GM21825 (cell line): ENCODE measurements around the gene ARHGAP25.

Experiments used
- ATAC-seq: cut with Tn5 transposase; IDR thresholded peaks from one replicate; pipeline ENCODE4 v1.9.1; 2021; ENCODE audit warnings: mild to moderate bottlenecking, moderate library complexity; ENCODE audit not compliant: unreplicated experiment

The ARHGAP25 gene

DNA sequence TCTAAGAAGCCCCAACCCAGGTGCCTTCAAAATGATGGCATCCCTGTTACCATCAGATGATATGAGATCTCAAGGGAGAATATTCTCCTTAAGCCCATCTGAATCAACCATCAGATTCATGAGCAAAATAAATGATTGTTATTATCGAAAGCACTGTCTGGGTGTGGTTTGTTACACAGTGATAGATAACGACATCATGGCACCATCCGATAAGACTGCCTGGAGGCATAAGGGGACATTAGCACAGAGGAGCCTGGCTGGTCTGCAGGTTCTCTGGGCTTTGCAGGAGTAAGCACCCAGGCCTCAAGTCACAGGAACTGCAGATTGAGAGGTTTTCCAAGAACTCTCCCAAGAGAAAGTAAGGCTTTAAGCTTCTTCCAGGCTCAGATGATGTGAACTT, 120.9 kb downstream of the ARHGAP25 start:
- ATAC-seq = no peak

DNA sequence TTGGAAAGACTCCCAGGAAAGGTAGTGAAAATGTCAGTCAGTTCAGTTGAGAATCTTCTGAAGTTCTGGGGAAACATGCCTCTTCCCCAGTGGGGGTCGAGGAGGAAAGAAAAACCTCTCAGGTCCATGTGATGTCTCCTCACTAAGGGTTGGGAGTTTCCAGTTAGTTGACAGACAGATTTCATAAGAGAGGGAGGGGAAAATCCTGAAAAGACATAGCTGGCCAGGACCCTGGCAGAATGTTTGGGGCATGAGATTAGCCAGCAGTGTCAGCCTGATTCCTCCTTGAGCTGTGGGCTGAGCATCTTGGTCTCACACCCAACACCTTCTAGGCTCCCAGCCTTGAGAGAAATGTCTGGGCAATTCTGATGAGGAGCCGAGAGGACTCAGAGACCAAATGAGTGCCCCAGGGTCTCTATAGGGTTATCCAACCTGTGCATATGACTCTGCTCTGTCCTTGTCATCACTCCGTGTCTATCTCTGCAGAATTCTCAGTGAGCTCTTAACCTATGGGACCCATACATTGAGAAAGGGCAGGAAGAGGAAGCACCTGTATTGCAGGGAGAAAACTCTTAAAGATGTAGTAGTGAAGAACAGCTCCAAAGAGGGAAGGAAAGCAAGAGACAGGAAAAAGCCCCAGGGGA, 122.7 kb downstream of the ARHGAP25 start:
- no peak for ATAC-seq

DNA sequence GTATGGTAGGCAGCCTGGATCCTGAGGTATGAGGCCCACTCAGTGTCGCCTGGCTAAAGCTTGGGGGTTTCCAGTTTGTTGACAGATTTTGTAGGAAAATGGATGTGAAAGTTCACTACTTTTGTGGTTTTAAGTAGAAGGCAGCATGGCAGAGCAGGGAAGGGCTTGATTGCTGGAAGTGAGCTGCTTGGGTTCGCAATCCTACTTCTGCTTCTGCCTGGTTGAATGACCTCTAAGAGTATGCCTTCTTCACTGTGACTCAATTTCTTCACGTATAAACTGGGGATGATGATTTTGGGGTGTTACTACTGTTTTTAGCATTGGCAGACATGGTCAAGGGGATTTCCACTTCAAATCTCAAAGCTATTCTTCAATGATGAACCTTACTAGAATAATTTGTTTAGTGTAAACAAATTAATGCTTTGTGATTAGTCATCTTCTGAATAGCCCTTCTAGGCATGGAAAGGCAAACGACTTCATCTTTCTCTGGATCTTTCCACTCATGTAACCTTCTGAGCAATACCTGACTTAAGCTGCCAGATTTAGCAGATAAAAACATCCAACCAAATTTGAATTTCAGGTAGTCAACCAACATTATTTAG, 123.3 kb downstream of the ARHGAP25 start:
- no peak for ATAC-seq

DNA sequence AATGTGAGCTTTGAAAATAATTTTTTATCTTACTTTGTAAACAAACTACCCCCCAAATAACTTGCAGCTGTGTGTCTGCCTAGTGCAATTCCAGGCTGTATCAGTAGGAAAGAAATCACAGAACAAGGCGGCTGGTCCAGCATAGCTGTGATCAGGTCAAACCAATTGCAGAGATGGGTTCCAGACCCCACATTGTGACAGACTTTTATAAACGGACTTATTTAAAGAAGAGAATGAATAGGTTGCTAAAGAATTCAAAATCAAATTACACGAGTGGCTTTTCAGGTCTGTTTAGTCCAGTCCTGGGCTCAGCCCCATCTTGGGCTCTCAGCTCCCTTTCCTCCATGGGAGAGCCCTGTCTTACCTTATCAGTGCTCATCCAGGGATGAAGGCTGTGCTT, 125.5 kb downstream of the ARHGAP25 start:
- ATAC-seq = no peak

DNA sequence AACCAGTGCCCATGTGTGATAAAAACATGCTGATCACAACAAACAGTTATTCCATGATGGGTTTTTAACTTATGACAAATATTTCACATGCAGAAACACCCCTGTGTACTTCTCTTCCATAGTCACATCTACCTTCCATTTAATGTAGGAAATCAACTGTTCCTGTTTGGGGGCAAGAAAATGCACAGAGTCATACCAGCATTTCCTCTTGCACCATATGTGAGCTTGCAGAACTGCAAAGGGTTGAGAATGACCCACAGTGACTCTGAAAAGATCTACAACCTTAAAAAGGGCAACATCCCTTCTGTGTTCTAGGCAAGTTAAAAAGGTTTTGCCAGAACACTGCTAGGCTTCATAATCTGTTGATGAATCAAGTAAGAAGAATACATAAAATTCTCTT, 126.7 kb downstream of the ARHGAP25 start:
- no peak for ATAC-seq

DNA sequence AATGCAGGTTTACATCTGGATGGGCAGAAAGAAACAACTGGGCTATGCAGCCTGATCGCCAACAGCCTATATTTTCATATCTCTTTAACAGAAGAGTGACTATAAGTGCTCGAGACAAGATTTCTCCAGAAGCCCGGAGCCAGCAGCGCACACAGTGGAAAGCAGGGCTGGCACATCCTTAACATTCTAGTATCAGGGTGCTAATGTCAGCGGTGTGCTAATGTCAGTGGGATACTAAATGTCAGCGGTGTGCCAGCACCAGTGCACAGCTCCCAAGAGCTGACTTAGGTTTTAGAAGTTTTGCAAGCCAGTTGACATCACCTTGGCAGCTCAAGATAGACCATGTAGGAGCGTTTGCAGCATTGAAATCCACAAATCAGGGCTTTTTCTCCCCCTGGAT, 128.3 kb downstream of the ARHGAP25 start:
- no peak for ATAC-seq

DNA sequence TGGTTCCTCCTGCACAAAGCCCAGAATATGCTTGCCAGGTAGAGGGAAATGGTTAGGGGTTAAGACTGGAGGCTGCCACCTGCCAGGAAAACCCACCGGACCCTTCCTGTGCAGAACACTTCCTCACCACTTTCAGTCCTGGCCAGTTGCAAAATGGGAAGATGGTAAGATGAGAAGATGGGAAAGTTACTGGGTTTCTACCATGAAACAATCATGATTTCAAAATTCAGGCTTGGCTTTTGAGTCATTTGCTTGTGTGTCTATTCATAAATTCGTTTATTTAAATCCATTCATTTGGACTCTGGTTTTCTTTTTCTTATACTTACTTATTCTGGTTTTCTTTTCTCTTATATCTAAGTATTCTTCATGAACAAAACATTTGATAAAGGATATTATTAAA, 129.4 kb downstream of the ARHGAP25 start:
- ATAC-seq = no peak

DNA sequence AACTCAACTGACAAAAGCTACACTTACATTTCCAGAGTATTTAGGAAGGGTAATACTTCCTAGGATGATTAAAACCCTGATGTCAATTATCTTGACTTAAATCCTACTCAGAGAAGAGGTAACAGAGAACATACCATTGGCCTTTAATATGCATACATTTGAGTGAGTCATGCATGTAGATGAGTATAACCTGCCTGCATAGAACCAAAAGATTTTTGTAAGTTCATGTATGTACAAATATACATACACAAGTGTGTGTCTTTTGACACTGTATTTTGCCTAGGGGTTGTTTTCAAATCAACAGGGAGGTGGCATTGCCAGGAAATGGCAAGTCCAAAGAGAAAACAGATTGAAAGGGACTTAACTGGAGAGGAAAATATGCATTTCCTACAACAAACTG, 130.5 kb downstream of the ARHGAP25 start:
- no peak for ATAC-seq

DNA sequence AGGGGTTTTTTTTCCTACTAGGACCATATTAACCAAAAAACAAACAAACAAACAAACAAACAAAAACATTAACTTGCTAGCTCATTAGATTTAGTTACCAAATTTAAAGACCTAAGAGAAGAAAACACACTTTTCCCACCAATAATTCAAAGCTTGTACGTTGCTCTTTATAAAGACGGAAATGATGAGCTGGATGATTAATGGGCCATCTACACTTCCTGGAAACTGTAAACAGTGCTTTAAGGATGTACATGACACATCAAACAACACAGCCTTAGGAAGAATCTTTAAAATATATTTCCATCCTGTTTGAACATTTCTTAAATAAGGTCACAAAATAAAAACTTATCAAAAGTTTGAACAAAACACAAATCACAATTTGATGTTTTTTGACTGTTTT, 135.6 kb downstream of the ARHGAP25 start:
- ATAC-seq = no peak

DNA sequence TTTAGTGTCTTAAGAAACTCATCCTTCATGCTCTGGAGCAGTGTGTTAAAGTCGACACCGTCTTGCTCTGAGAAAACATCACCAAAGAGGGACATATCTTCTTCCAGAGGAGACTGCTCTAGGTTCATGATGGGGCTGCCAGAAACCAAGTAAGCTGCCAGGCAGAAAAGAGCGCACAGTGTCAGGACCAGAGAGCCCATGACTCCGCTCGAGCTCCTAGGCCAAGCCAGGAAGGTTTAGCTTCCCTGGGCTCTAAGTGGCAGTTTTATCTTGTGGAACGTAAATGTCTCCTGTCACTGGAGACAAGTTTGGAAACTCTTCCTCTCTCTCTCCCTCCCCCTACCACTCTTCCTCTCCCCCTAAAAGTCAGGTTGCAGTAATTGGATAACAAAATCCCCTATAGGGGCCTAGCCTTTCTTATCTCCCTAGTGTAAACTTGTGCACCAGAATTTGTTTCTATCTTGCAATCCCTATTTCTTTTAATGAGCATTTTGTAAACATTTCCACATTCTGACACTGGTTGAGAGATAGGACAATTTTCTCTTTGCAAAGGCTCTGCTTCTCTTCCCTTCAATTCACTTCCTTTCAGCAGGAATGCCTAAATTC, 136.7 kb downstream of the ARHGAP25 start, which contains the start of gene BMP10:
BMP10 (minus strand) TSS at position 239 of the 606 bp plus-strand sequence; CDS start at position 200, 39 bp downstream.
- no peak for ATAC-seq
